GM13976 (cell line): ENCODE data around the gene CBX8.
A peak's percentile ranks its signal among the peaks of the same experiment; 100 is the strongest.
"Not testable (repeated sequence)": the region's sequence is repeated elsewhere in the genome, so short reads cannot be mapped to it uniquely, and the experiment has no call there.

Source experiments
- DNase-seq: peaks from one replicate; pipeline ENCODE4 v3.0.0; 2012; ENCODE audit warnings: low spot score
- CTCF ChIP-seq: IDR thresholded peaks from 2 replicates; pipeline ENCODE4 v1.5.1; 2012; ENCODE audit warnings: borderline replicate concordance, mild to moderate bottlenecking; ENCODE audit not compliant: insufficient read depth; ENCODE audit errors: extremely low read depth, missing control alignments, control extremely low read depth
- in situ Hi-C: fragments of 300-500 bp; cut with MboI; formaldehyde crosslinking; loops from one replicate; pipeline ENCODE4 v1.12.0; 2022; ENCODE audit warnings: low sequenced_read_pairs, mixed read lengths, inconsistent platforms; ENCODE audit not compliant: unreplicated experiment

Gene CBX8

GRCh38 chr17:79778504-79779083 lies 18.3 kb downstream of the CBX8 start:
- in situ Hi-C loops = no loop called here
- no peak for TF ChIP-seq CTCF
- DNase-seq = peak; percentile 64

GRCh38 chr17:79777894-79778503 lies 18.9 kb downstream of the CBX8 start, which contains the start of gene CBX2:
CBX2 (plus strand) TSS chr17:79778148; CDS start chr17:79778236, 88 bp downstream.
- in situ Hi-C loops = no loop called here
- peak; percentile 97 for DNase-seq
- TF ChIP-seq CTCF = no peak

- TF ChIP-seq CTCF = no peak
- in situ Hi-C loops = no loop called here
- DNase-seq = peak; percentile 62
Measured at GRCh38 chr17:79777120-79777893, 19.6 kb downstream of the CBX8 start.

DNA sequence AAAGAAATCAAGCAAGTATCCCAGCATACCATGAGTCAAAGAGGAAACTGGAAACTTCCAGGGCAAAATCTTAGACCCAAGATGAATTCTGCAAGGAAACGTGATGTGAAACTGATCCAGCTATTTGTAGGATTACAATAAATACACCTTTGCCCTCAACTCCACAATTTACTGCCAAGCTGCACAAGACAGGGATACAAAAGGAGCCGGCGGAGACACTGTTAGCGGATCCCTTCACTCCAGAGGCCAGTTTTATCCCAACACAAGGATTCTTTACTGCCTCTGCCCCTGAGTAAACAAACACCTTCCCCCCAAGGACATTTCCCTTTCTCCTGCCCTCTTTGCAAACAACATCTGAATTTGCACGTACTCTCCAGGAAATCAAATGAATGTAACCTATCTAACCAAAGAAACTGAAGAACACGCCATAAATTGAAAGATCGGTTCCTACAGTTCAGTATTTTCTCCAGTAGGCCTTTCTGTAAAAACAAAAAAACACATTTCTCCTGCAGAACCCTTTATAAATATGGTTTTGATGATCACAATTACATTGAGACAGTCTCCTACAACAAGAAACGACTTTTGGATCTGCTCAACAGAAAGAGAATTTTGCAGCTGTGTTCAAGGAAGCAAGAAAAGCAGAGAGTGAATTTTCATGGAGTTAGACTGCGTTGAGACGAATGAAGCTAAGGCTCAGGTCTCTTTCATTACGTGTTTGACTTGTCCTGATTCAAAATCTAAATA lies 20.3 kb downstream of the CBX8 start:
- no peak for TF ChIP-seq CTCF
- in situ Hi-C loops = no loop called here
- no peak for DNase-seq

- DNase-seq = no peak
- no peak for TF ChIP-seq CTCF
- in situ Hi-C loops = no loop called here
Measured at GRCh38 chr17:79775632-79776031, 21.2 kb downstream of the CBX8 start.

DNA sequence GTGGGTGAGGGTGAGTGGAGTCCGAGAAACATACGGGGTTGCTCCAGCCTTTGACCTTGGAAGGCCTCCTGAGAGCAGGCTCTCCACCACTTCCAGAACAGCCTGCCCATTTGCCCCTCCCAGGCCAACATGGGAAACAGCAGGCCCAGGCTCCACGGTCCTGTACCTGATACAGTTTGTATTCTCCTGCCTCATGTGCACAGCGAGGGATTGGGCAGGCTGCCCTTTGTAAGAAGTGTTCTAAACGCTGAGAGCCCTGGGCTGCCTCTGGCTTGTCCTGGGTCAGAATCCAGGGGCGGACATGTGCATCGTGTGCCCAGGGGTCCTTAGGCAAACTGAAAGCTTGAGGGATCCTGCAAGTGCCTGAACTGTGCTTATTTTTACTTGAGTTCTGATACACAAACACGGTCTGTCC lies 22.3 kb downstream of the CBX8 start:
- TF ChIP-seq CTCF = no peak
- in situ Hi-C loops = no loop called here
- no peak for DNase-seq

GRCh38 chr17:79772726-79773125 lies 24.2 kb downstream of the CBX8 start:
- in situ Hi-C loops, DNase-seq: not testable (repeated sequence)
